ENCODE measurements around the gene ATAD2B.
"Not testable (repeated sequence)": the region's sequence is repeated elsewhere in the genome, so short reads cannot be mapped to it uniquely, and the experiment has no call there.

ATAD2B gene

GRCh38 chr2:23926750-23927571 lies at the start of gene ATAD2B:
TSS of gene ATAD2B (minus strand) at chr2:23927123. CDS start at chr2:23926770, 353 bp downstream.
- peak; percentile 83 to 91 for DNase-seq (ENCODE audit: low read depth in 2 of 2)

DNA sequence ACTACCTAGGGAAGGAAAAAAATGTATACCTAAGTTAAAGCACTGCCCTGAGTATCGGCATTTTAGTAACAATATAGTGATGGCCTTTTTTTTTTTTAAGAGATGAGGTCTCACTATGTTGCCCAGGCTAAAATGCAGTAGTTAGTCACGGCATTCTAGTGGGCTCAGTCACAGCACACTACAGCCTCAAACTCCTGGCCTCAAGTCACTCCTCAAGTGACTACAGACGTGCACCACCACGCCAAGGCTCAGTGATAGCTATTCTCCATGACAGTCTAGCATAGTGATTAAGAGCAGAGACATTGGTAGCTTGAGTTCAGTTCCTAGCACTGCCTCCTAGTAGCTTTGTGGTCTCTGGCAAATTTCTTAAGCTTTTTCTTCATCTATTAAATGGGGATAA lies 40.9 kb upstream of the ATAD2B start:
- DNase-seq (ENCODE audit: low read depth in 2 of 2): no peak

- no peak for DNase-seq (ENCODE audit: low read depth in 2 of 2)
Measured at GRCh38 chr2:23954325-23955014, 27.5 kb upstream of the ATAD2B start.

- no peak for DNase-seq (ENCODE audit: low read depth in 2 of 2)
Measured at GRCh38 chr2:23953625-23954024, 26.7 kb upstream of the ATAD2B start.

- DNase-seq (ENCODE audit: low read depth in 2 of 2): not testable (repeated sequence)
Measured at GRCh38 chr2:23952558-23952957, 25.6 kb upstream of the ATAD2B start.

- no peak for DNase-seq (ENCODE audit: low read depth in 2 of 2)
Measured at GRCh38 chr2:23947350-23947749, 20.4 kb upstream of the ATAD2B start.

GRCh38 chr2:23944976-23945375 lies 18.1 kb upstream of the ATAD2B start:
- no peak for DNase-seq (ENCODE audit: low read depth in 2 of 2)

GRCh38 chr2:23944527-23944926 lies 17.6 kb upstream of the ATAD2B start:
- no peak for DNase-seq (ENCODE audit: low read depth in 2 of 2)

- no peak for DNase-seq (ENCODE audit: low read depth in 2 of 2)
Measured at GRCh38 chr2:23943666-23944065, 16.7 kb upstream of the ATAD2B start.

- no peak for DNase-seq (ENCODE audit: low read depth in 2 of 2)
Measured at GRCh38 chr2:23941644-23942043, 14.7 kb upstream of the ATAD2B start.

- peak in 1 of 2 donors; percentile 18 for DNase-seq (ENCODE audit: low read depth in 2 of 2)
Measured at GRCh38 chr2:23940718-23941620, 14.0 kb upstream of the ATAD2B start.

GRCh38 chr2:23939987-23940717 lies 13.2 kb upstream of the ATAD2B start, which contains the start of gene UBXN2A:
TSS of gene UBXN2A (plus strand) at chr2:23940463. CDS start at chr2:23958315, 17,852 bp downstream.
- DNase-seq (ENCODE audit: low read depth in 2 of 2): peak; percentile 30 to 61

- no peak for DNase-seq (ENCODE audit: low read depth in 2 of 2)
Measured at GRCh38 chr2:23934259-23934658, 7.3 kb upstream of the ATAD2B start.

DNA sequence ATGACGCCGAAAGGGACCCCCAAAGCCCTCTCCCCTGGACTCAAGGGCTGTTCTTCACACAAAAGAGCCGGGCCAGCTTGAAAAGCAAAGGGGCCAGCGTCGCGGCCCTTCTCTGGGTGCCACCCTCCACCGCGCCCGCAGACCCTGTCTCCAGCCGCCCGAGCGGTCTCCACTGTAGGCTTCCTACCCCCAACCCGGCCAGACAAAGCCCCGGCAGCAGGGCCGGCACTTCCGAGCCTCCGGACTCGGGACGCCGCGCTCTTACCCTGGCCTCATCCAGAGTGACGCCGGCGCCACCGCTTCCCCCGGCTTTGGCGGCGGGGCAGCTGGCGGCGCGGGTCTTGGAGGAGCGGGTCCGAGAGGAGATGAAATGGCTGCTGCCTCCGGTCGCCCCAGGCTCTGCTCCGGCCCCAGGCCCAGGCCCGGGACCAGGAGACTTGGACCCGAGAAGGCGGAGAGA lies 603 bp downstream of the ATAD2B start:
- DNase-seq (ENCODE audit: low read depth in 2 of 2): no peak

DNA sequence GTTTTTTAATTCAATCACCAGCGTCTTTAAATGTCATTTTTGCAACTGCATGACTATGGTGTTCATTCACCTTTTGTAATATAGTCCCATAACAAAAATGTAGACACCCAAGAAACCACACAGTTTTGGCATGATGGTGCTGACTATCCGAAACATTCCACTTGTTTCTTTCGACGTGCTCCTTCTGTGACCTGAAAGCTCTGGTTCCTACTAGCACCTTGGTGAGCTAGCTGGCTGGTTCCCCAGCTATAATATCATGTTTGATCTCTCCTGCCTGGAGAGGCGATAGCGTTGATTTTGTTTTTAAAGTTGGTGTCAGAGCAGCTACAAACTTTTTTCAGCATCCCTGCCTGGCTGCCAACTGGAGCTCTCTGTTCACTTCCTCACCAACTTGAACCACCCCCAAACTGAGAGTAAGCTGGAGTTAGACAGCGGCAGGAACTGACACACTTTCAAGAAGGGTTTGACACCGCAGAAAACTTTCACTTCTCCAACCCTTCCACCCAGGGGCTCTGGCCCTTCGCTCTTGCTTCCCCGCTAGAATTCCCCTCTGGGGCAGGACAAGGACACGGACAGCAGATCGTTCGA lies 1.1 kb downstream of the ATAD2B start:
- DNase-seq (ENCODE audit: low read depth in 2 of 2): peak; percentile 26 to 34

- DNase-seq (ENCODE audit: low read depth in 2 of 2): no peak
Measured at GRCh38 chr2:23924589-23925359, 2.1 kb downstream of the ATAD2B start.

- no peak for DNase-seq (ENCODE audit: low read depth in 2 of 2)
Measured at GRCh38 chr2:23918837-23919489, 8.0 kb downstream of the ATAD2B start.

- no peak for DNase-seq (ENCODE audit: low read depth in 2 of 2)
Measured at GRCh38 chr2:23916727-23917405, 10.1 kb downstream of the ATAD2B start.

- no peak for DNase-seq (ENCODE audit: low read depth in 2 of 2)
Measured at GRCh38 chr2:23915327-23915726, 11.6 kb downstream of the ATAD2B start.
